ENCODE data around the gene PAFAH2.

The PAFAH2 gene

DNA sequence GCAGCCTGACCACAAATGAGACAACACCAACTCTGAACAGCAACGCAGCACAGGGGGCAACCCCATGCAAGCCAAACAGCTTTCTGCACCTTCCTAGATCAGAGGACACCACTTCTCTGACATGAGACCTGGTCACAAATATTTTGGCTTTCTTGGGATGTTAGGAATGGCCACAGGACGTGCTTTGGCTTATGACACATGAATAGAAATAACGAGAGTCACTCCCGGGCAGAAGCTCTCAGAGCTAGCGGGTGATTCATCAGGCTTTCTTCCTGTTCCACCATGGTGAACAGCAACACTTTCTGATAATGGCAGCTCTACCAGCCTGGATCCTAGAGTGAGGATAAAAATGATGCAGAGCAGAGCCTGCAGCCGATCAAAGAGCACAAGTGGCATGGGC, 39.4 kb downstream of the PAFAH2 start:
- in situ Hi-C loops (cut with HindIII; ENCODE audit: low sequenced_read_pairs): no loop called here
- DNase-seq (ENCODE audit: low read depth): no peak
- H3K4me3 ChIP-seq (ENCODE audit: low read depth, low read length): no peak overlapping the region
- TF ChIP-seq, protein P1, sequence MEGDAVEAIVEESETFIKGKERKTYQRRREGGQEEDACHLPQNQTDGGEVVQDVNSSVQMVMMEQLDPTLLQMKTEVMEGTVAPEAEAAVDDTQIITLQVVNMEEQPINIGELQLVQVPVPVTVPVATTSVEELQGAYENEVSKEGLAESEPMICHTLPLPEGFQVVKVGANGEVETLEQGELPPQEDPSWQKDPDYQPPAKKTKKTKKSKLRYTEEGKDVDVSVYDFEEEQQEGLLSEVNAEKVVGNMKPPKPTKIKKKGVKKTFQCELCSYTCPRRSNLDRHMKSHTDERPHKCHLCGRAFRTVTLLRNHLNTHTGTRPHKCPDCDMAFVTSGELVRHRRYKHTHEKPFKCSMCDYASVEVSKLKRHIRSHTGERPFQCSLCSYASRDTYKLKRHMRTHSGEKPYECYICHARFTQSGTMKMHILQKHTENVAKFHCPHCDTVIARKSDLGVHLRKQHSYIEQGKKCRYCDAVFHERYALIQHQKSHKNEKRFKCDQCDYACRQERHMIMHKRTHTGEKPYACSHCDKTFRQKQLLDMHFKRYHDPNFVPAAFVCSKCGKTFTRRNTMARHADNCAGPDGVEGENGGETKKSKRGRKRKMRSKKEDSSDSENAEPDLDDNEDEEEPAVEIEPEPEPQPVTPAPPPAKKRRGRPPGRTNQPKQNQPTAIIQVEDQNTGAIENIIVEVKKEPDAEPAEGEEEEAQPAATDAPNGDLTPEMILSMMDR (IDR thresholded peaks at IDR 0.05; ENCODE audit: low read depth, low read length, missing control alignments): no peak

DNA sequence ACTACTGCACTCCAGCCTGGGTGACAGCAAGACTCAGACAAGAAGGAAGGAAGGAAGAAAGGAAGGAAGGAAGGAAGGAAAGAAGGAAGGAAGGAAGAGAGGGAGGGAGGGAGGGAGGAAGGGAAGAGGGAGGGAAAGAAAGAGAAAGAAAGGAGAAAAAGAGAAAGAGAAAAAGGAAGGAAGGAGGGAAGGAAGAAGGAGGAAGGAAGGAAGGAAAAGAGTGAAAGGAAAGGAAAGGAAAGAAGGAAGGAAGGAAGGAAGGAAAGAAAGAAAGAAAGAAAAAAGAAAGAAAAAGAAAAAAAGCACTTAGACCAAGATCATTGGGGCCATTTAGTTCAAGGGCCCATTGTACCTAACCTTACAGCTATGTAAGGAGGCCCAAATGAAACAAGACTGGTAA, 42.3 kb downstream of the PAFAH2 start:
- TF ChIP-seq, protein P1 (IDR thresholded peaks at IDR 0.05; ENCODE audit: low read depth, low read length, missing control alignments): no peak
- no peak overlapping the region for H3K4me3 ChIP-seq (ENCODE audit: low read depth, low read length)
- in situ Hi-C loops (cut with HindIII; ENCODE audit: low sequenced_read_pairs): no loop called here
- no peak for DNase-seq (ENCODE audit: low read depth)

DNA sequence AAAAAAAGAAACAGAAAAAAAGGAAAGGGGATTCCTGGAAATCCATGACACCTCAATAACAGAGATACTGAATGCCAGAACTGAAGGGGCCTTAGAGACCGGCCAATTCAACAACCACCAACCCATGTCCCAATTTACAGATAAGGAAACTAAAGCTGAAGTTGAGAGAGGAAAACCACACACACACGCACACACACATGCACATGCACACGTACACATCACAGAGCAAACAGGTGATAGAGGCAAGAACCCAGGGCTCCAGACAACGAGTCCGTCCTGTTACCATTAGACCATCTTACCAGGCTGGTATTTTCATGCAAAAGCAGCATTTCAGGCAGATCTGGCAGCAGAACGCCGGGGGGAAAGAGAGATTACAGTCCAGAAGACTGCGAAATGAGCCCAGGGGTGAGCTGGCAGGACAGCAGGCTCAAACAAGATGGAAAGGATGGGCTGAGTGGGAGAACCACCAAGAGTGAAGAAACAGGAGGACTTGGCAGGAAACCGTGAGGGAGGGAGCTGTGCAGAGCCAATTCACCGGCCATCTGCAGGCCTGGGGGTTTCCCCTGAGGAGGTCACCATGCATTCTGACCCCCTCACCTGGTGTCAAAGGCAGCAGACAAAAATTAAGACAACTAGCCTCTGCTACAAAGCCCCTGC, 43.5 kb downstream of the PAFAH2 start:
- TF ChIP-seq, protein P1 (IDR thresholded peaks at IDR 0.05; ENCODE audit: low read depth, low read length, missing control alignments): no peak
- DNase-seq (ENCODE audit: low read depth): no peak
- in situ Hi-C loops (cut with HindIII; ENCODE audit: low sequenced_read_pairs): no loop called here

DNA sequence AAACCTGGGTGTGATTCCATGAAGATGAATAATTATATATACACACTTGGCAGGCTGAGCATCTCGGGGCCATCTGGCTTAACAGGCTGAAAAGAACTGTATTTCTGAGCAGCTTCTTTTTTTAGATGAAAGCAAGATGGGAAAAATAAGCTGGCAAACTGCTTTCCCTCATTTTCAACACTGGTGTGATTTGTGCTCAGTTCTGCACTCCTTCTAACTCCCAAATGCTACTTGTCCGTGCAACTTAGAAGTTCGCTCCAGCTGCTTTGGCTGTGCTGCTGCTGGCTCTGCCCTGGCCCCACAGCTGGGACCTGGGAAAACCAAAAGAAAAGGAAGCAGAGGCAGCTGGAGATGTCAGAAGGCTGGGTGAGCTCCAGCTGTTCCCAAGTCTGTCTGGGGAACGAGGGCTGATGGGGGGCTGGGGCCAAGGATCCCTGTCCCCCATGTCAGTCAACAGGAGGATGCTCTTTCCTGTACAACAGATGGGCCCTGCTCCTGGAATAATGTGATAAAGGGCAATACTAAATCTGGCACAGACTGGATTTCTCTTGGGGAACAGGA, 44.9 kb downstream of the PAFAH2 start:
- in situ Hi-C loops (cut with HindIII; ENCODE audit: low sequenced_read_pairs): no loop called here
- TF ChIP-seq, protein P1 (IDR thresholded peaks at IDR 0.05; ENCODE audit: low read depth, low read length, missing control alignments): no peak
- DNase-seq (ENCODE audit: low read depth): no peak
- H3K4me3 ChIP-seq (ENCODE audit: low read depth, low read length): no peak overlapping the region

More for the DNA sequence above, 43.5 kb downstream of the PAFAH2 start:
- H3K4me3 ChIP-seq (ENCODE audit: low read depth, low read length): no peak overlapping the region

DNA sequence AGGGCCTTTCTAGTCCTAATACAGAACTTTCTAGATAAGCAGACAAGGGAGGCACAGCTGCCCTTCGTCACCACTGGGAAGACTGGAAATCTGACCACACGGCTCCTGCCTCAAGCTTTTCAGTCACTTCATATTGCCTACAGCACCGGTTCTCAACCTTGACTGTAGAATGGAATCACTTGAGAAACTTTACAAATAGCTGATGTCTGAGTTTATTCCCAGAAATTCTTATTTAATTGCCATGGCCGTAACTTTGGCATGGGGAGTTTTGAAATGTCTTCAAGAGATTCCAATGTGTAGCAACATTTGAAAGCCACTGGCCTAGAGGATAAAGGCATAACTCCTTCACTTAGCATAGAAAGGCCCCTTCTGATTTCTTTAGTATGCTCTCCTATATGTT, 49.2 kb downstream of the PAFAH2 start:
- H3K4me3 ChIP-seq (ENCODE audit: low read depth, low read length): no peak overlapping the region
- in situ Hi-C loops (cut with HindIII; ENCODE audit: low sequenced_read_pairs): no loop called here
- DNase-seq (ENCODE audit: low read depth): no peak
- TF ChIP-seq, protein P1 (IDR thresholded peaks at IDR 0.05; ENCODE audit: low read depth, low read length, missing control alignments): no peak

DNA sequence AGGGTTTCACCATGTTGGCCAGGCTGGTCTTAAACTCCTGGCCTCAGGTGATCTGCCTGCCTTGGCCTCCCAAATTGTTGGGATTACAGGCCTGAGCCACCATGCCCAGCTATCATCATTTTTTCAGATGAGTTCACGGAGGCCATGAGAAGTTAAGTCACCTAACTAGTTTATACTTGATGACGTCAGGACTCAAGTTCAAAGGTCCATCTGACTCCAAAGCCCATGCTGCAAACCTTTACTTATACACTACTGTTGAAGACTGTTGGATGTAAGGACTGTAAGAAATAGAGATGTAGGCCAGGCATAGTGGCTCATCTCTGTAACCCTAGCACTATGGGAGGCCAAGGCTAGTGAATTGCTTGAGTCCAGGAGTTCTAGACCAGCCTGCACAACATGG, 50.8 kb downstream of the PAFAH2 start:
- TF ChIP-seq, protein P1 (IDR thresholded peaks at IDR 0.05; ENCODE audit: low read depth, low read length, missing control alignments): no peak
- no peak overlapping the region for H3K4me3 ChIP-seq (ENCODE audit: low read depth, low read length)
- no peak for DNase-seq (ENCODE audit: low read depth)
- in situ Hi-C loops (cut with HindIII; ENCODE audit: low sequenced_read_pairs): no loop called here
